Neuron (in vitro differentiated cells): Measurements from ENCODE around the gene RASSF1.

ENCODE experiments used
- H2AFZ ChIP-seq: one replicate; pipeline ENCODE4 v1.6.1; 2013; ENCODE audit warnings: low read depth, mild to moderate bottlenecking, inconsistent platforms, low read length, moderate library complexity
- H3K27me3 ChIP-seq: one replicate; pipeline ENCODE4 v1.6.1; 2013; ENCODE audit warnings: low read length; ENCODE audit not compliant: insufficient read depth
- H3K36me3 ChIP-seq: one replicate; pipeline ENCODE4 v1.6.1; 2013; ENCODE audit warnings: low read length; ENCODE audit not compliant: insufficient read depth
- H3K4me1 ChIP-seq: one replicate; pipeline ENCODE4 v1.6.1; 2013; ENCODE audit warnings: low read length; ENCODE audit not compliant: insufficient read depth
- H3K4me3 ChIP-seq: 2 replicates; pipeline ENCODE4 v1.5.1; 2013; ENCODE audit warnings: mild to moderate bottlenecking, low read length, moderate library complexity
- H3K9me3 ChIP-seq: one replicate; pipeline ENCODE4 v1.6.1; 2013; ENCODE audit warnings: low read length

RASSF1 gene

DNA sequence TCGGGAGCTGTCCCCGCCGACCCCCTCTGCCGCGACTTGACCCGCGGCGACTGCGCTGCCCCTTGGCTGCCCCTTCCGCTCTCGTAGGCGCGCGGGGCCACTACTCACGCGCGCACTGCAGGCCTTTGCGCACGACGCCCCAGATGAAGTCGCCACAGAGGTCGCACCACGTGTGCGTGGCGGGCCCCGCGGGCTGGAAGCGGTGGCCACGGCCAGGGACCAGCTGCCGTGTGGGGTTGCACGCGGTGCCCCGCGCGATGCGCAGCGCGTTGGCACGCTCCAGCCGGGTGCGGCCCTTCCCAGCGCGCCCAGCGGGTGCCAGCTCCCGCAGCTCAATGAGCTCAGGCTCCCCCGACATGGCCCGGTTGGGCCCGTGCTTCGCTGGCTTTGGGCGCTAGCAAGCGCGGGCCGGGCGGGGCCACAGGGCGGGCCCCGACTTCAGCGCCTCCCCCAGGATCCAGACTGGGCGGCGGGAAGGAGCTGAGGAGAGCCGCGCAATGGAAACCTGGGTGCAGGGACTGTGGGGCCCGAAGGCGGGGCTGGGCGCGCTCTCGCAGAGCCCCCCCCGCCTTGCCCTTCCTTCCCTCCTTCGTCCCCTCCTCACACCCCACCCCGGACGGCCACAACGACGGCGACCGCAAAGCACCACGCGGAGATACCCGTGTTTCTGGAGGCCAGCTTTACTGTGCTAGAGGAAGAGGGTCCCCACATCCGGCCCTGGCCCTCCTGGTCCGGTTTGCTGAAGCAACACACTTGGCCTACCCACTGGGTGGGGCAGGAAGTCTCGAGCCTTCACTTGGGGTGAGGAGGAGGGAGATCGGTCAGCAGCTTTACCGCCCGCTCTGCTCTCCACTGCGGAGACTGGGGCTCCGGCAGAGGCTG is at the start of gene RASSF1:
RASSF1 (minus strand) TSS at position 389 of the 882 bp plus-strand sequence; CDS start at position 358, 31 bp downstream.
- Histone ChIP-seq H3K4me1 (peaks cover 15% of the 10 kb centered on the region), H3K36me3 (no peaks in the 10 kb centered on the region), H3K27me3 (peaks cover 51% of the 10 kb centered on the region), H3K9me3 (peaks cover 5% of the 10 kb centered on the region), H2AFZ (no peak within 1 kb of the TSS), H3K4me3 (no peak within 1 kb of the TSS)

DNA sequence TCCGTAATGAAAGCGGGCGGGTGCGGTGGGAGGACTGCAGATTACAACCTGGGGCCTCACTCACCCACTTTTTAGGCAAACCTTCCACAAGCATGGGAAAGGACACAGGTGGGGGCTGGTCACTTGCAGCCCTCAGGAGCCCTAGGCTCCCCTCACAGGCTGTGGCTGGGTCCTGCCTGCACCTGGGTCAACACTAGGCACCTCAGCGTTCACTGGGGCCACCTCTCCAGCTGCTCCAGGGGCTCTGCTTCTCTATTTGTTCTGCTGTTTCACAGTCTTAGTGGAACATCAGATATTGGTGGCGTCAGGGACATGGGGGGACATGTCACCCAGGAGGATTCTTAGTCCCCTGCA is 48.8 kb upstream of the RASSF1 start:
- Histone ChIP-seq H2AFZ (no peak overlapping the region), H3K27me3 (peaks cover 61% of the 10 kb centered on the region), H3K36me3 (no peaks in the 10 kb centered on the region), H3K4me3 (no peak overlapping the region), H3K4me1 (peaks cover 10% of the 10 kb centered on the region), H3K9me3 (no peaks in the 10 kb centered on the region)

- peaks cover 10% of the 10 kb centered on the region for H3K4me1 ChIP-seq
- H2AFZ ChIP-seq = no peak overlapping the region
- H3K27me3 ChIP-seq = peaks cover 57% of the 10 kb centered on the region
- no peaks in the 10 kb centered on the region for H3K36me3 ChIP-seq
- H3K4me3 ChIP-seq = no peak overlapping the region
- H3K9me3 ChIP-seq = no peaks in the 10 kb centered on the region
Measured at GRCh38 chr3:50388720-50389413, 48.2 kb upstream of the RASSF1 start.

DNA sequence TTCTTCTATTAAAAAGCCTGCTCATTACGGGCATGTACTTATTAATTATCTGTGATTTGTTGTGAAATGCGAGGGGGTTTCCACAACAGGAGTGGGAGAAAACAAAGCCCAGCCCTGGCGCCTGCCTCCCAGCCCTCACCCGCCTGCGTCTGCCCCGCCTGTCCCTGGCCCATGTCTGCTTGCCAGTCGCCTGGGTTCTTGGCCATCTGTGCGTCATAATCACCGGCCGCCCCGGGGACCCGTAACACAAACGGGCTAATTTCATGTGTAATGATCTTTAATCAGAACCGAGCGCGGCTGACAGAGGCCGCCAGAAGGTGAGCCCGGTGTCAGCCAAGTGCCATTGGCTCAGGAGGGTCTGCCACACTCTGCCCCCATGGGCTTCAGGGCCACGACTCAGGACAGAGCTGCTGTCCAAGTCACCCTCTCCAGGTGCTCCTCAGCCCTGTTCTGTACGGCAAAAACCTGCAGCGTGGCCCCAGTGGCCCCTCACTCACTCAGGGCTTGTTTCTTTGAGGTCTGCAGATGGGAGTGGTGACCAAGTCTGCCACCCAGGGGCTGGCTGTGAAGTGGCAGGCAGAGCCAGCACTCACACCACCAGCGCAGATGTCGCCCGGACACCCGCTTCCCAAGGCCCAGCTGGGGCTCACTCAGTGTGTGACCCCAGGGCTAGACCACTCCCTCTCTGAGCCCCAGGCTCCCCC is 47.5 kb upstream of the RASSF1 start:
- H3K4me3 ChIP-seq = no peak overlapping the region
- H2AFZ ChIP-seq = no peak overlapping the region
- H3K36me3 ChIP-seq = no peaks in the 10 kb centered on the region
- no peaks in the 10 kb centered on the region for H3K9me3 ChIP-seq
- peaks cover 10% of the 10 kb centered on the region for H3K4me1 ChIP-seq
- H3K27me3 ChIP-seq = peaks cover 54% of the 10 kb centered on the region

DNA sequence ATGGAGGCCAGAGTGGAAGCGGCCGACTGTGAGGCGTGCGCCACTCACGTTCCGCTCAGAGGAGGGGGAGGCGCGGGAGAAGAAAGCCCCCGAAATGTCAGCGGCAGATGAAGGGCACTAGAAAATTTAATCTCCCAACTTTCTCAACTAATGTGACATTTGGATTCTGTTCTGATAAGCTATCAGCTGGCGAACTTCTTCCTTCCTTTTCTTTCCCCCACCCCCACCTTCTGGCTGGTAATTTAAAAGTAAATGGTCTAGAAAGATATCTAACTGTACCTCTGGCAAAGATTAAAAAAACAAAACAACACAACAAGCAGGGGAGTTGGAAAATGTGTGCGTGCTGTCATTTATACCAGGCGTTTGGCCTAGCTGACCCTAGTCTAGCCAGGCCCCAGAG is 45.1 kb upstream of the RASSF1 start:
- no peaks in the 10 kb centered on the region for H3K9me3 ChIP-seq
- H3K36me3 ChIP-seq = no peaks in the 10 kb centered on the region
- no peak overlapping the region for H3K4me3 ChIP-seq
- no peak overlapping the region for H2AFZ ChIP-seq
- peaks cover 42% of the 10 kb centered on the region for H3K27me3 ChIP-seq
- peaks cover 24% of the 10 kb centered on the region for H3K4me1 ChIP-seq

DNA sequence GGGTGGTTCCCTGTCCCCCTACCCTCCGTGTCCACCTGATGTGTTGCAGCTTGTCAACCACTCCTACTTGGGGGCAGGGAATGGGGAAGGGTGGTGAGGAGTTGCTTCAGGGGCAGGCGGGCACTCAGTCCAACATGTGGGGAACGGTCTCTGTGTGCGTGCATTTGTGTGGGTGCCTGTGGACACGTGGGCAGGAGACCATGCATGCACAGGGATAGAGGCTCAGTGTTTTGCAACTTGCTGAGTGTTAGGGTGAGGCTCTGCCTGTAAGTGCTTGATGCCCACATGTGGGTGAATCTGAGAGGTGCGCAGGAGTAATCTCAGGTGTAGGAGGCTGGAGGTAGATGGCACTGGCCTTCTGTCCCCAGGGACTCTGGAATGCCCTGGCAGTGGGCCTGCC is 43.1 kb upstream of the RASSF1 start:
- Histone ChIP-seq H3K27me3 (peaks cover 35% of the 10 kb centered on the region), H2AFZ (no peak overlapping the region), H3K4me3 (no peak overlapping the region), H3K4me1 (peaks cover 22% of the 10 kb centered on the region), H3K9me3 (no peaks in the 10 kb centered on the region), H3K36me3 (no peaks in the 10 kb centered on the region)

DNA sequence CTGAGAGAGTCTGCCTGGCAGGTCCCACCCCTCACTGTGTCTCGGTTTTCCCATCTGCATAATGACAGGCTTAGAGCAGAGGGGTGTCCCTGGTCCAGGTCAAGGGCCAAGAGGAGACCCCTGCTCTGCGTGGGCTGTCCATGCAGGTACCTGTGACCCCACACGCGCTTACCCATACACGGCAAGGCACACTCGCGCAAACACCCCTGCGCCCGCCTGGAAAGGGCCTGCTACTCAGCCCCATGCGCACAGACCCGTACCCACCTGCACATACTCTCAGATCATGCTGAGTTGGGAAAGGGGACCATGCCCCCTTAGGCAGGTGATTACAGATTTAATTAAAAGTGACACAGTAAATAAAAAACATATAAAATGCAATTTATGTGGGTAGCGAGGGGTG is 42.1 kb upstream of the RASSF1 start:
- H3K4me3 ChIP-seq = no peak overlapping the region
- H3K4me1 ChIP-seq = peaks cover 14% of the 10 kb centered on the region
- H3K36me3 ChIP-seq = no peaks in the 10 kb centered on the region
- H3K9me3 ChIP-seq = no peaks in the 10 kb centered on the region
- H3K27me3 ChIP-seq = peaks cover 37% of the 10 kb centered on the region
- no peak overlapping the region for H2AFZ ChIP-seq

GRCh38 chr3:50381383-50381782 is 40.7 kb upstream of the RASSF1 start:
- Histone ChIP-seq H3K4me1 (peaks cover 14% of the 10 kb centered on the region), H3K36me3 (no peaks in the 10 kb centered on the region), H2AFZ (no peak overlapping the region), H3K4me3 (no peak overlapping the region), H3K27me3 (peaks cover 25% of the 10 kb centered on the region), H3K9me3 (no peaks in the 10 kb centered on the region)

- H3K27me3 ChIP-seq = peaks cover 18% of the 10 kb centered on the region
- H2AFZ ChIP-seq = no peak overlapping the region
- H3K9me3 ChIP-seq = no peaks in the 10 kb centered on the region
- H3K4me3 ChIP-seq = no peak overlapping the region
- H3K4me1 ChIP-seq = peaks cover 14% of the 10 kb centered on the region
- no peaks in the 10 kb centered on the region for H3K36me3 ChIP-seq
Measured at GRCh38 chr3:50380405-50381085, 39.9 kb upstream of the RASSF1 start.

DNA sequence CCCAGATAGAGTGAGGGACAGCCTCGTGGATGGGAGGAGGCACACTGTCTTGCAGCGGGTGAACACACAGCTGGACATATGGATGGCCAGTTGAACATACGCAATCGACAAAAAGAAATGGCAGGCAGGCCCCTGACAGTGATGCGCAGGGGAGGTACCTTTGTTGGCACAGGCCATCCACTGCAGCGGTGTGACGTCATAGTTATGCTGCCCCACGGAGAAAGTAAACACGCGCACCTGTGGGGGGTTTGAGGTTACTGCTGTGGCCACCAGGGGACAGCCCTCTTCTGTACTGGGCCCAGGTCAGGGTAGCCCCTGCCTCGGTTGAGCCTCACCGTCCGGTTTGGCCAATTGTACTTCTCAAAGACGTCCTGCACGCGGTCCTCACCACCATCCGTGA is 38.1 kb upstream of the RASSF1 start:
- Histone ChIP-seq H3K4me1 (peaks cover 19% of the 10 kb centered on the region), H3K9me3 (no peaks in the 10 kb centered on the region), H2AFZ (no peak overlapping the region), H3K27me3 (peaks cover 13% of the 10 kb centered on the region), H3K36me3 (no peaks in the 10 kb centered on the region), H3K4me3 (no peak overlapping the region)

DNA sequence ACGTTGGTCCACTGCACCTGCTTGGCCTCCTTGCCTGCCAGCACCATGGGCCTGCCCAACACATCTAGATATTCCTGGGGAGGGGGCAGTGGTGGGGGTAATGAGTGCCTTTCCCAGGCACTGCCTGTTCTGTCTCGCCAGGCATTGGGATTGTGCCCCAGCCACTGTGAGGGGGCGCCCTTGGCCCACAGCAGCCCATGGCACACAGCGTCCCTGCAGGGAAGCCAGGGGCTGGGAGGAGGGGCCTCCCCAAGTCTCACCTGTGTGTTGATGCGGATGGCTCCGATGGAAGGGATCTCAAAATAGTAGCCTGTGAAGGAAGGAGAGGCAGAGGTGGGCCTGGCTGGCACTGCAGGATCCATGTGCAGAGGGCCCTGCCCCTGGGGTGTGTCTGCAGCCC is 37.4 kb upstream of the RASSF1 start:
- no peak overlapping the region for H3K4me3 ChIP-seq
- no peak overlapping the region for H2AFZ ChIP-seq
- H3K9me3 ChIP-seq = no peaks in the 10 kb centered on the region
- H3K36me3 ChIP-seq = no peaks in the 10 kb centered on the region
- H3K4me1 ChIP-seq = peaks cover 20% of the 10 kb centered on the region
- peaks cover 9% of the 10 kb centered on the region for H3K27me3 ChIP-seq

DNA sequence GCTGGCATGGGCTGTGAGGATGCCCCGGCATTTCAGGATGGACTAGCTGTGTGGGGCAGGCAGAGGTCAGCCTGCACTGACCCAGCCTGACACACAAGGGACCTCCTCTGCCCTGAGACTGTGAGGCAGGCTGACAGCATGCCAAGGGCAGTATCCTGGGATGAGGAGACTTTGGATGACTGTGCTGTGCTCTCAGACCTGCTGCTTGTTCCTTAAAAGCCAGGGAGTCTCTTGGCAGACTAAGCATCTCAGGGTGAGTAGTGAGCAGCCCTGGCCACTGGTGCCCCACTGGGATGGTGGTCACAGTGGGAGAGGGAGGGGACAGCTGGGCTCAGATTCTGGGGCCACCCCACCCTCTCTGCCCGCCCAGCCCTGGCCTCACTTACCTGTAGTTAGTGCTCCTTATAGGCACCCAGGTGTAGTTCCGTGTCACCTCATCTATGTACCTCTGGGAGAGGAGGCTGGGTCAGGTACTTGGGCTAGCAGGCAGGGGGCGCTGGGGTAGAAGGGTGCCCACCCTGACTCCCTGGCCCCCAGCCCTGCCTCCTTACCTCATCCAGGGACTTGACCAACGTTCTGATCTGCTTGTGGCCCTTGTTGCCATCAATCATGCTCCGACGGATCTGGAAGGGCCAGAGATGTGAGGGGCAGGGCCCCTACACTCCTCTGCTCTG is 34.8 kb upstream of the RASSF1 start:
- peaks cover 25% of the 10 kb centered on the region for H3K4me1 ChIP-seq
- no peak overlapping the region for H2AFZ ChIP-seq
- no peaks in the 10 kb centered on the region for H3K9me3 ChIP-seq
- H3K4me3 ChIP-seq = no peak overlapping the region
- H3K27me3 ChIP-seq = peaks cover 5% of the 10 kb centered on the region
- H3K36me3 ChIP-seq = no peaks in the 10 kb centered on the region
